Measurements from ENCODE around the gene DCPS.

GRCh38 chr11:126340960-126341606 is 37.2 kb downstream of the DCPS start:
- TF ChIP-seq CTCF (IDR thresholded peaks at IDR 0.05) (no peak), POLR2A (IDR thresholded peaks at IDR 0.05) (no peak), POLR2AphosphoS5 (IDR thresholded peaks at IDR 0.05) (no peak)

All from sigmoid colon (tissue), 4 donors.